Epidermal melanocyte (primary cell): Measurements from ENCODE around the gene CDK15.
A peak's percentile ranks its signal among the peaks of the same experiment; 100 is the strongest.
"Not testable (repeated sequence)": the region's sequence is repeated elsewhere in the genome, so short reads cannot be mapped to it uniquely, and the experiment has no call there.

Experiments
- DNase-seq: peaks from one replicate; pipeline ENCODE4 v3.0.0; 2011; ENCODE audit warnings: low spot score; ENCODE audit not compliant: insufficient read length

The CDK15 gene

DNA sequence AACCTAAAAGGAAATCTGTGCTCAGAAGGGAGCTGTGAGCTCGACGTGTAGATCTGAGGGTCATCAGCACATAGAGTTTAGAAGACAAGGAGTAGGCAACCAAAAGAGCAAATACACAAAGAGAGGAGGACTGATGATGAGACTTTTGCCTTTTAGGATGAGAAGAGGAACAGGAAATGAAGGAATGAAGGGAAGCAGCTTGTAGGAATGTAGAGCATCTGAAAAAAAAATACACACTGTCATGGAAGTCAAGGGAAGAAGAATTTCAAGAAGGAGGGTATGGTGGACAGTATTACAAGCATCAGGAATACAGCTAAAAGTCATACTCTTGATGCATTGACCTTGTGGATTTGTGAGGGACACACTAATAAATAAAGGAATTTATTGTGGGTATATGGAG is 21.9 kb downstream of the CDK15 start:
- no peak for DNase-seq

- DNase-seq, result no peak
Measured at GRCh38 chr2:201830666-201831065, 24.3 kb downstream of the CDK15 start.

DNA sequence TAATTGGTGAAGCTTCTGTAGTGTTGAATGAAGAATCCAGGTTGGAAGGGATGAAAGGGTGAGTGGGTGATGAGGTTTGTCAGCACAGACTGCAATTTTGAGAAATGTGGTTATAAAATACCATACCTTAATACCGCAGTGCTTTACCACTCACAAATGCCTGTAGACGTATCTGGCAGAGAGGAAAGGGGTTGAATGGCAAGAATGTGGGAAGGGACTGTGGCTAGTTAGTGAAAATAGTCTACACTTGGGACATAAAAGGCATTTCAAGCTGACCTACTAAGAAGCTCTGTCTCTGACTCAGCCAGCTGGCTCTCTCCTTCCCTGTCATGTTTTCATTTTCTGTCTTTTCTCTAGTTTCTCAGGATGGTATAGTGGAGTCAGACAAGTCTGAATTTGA is 25.1 kb downstream of the CDK15 start:
- DNase-seq, result no peak

- DNase-seq, result no peak
Measured at GRCh38 chr2:201833781-201834180, 27.4 kb downstream of the CDK15 start.

GRCh38 chr2:201835066-201835465 is 28.7 kb downstream of the CDK15 start:
- DNase-seq, result no peak

DNA sequence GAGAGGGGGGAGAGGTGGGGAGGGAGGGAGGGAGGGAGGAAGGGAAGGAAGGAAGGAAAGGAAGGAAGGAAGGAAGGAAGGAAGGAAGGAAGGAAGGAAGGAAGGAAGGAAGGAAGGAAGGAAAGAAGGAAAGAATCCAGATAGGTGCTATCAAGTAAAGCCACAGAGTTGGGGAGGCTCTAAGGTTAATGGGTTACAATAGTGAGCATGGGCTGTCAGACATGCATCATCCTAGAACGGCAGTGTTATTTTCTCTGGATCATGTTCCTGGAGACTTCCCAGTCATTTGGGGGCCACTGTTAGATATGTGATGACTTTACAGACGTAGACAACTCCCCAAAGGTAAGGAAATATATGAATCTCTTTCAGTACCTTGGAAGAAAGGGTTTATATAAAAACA is 31.1 kb downstream of the CDK15 start:
- DNase-seq, result no peak

GRCh38 chr2:201837824-201838431 is 31.6 kb downstream of the CDK15 start:
- no peak for DNase-seq

- no peak for DNase-seq
Measured at GRCh38 chr2:201839727-201840126, 33.4 kb downstream of the CDK15 start.

DNA sequence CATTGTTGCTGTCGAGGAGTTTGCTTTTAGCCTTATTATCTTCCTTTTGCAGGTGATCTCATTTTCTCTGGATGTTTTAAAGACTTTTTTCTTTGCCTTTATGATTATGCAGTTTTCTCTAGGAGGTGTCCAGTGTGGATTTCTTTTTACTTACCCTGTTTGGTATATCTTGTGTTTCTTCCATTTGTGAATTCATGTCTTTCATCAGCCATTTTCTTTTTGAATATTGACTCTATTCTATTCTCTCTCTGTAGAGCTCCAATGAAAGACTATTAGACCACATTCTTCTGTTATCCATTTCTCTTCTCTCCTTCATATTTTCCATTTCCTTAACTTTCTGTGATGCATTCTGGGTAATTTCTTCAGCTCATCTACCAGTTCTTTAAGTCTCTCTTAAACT is 34.4 kb downstream of the CDK15 start:
- no peak for DNase-seq

DNA sequence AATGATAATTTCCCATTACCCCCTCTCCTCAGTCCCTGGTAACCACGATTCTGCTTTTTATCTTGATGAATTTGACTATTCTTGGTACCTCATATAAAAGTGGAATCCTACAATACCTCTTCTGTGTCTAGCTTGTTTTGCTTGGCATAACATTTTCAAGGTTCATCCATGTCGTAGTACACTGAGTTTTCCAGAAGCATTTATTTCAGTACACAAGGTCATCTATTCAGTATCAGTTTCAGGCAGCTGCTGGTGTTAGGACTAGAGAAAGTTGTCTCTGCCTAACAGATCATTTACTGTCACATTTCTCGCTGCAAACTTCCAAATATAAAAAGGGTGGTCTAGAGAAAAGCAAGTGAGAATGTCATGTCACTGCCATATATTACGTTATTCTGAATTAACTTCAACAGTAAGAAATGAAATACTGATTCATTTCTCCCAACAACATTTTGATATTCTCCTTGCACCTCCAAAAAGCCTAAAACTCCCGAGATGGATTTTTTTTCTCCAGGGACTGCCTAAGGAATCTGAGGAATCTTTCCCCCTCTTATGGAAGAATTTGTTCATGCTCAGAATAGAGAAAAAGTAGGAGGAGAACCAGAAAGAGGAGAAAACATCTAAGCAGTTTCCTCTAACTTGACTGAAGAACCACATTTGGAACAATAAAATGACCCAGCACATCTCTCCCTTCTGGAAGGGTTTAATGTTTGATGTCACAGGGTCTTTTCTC is 36.0 kb downstream of the CDK15 start:
- DNase-seq, result no peak

DNA sequence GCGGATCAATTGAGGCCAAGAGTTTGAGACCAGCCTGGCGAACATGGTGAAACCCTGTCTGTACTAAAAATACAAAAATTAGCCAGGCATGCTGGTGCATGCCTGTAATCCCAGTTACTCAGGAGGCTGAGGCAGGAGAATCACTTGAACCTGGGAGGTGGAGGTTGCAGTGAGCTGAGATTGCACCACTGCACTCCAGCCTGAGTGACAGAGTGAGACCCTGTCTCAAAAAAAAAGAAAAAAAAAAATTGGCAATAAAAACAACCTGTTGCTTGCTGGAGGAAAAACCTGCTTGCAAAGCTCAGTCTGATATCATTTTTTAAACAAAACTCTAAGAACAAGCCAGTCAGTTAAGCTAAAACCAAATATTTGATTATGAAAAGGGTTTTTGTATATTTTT is 38.6 kb downstream of the CDK15 start:
- DNase-seq, result not testable (repeated sequence)

GRCh38 chr2:201847481-201847880 is 41.1 kb downstream of the CDK15 start:
- no peak for DNase-seq

GRCh38 chr2:201852462-201852861 is 46.1 kb downstream of the CDK15 start:
- no peak for DNase-seq

GRCh38 chr2:201852878-201853415 is 46.6 kb downstream of the CDK15 start:
- DNase-seq, result no peak

GRCh38 chr2:201854221-201854801 is 48.0 kb downstream of the CDK15 start:
- peak; percentile 45 for DNase-seq

GRCh38 chr2:201854841-201855240 is 48.5 kb downstream of the CDK15 start:
- DNase-seq, result no peak

GRCh38 chr2:201855356-201855755 is 49.0 kb downstream of the CDK15 start:
- no peak for DNase-seq

- no peak for DNase-seq
Measured at GRCh38 chr2:201857326-201857725, 51.0 kb downstream of the CDK15 start.

DNA sequence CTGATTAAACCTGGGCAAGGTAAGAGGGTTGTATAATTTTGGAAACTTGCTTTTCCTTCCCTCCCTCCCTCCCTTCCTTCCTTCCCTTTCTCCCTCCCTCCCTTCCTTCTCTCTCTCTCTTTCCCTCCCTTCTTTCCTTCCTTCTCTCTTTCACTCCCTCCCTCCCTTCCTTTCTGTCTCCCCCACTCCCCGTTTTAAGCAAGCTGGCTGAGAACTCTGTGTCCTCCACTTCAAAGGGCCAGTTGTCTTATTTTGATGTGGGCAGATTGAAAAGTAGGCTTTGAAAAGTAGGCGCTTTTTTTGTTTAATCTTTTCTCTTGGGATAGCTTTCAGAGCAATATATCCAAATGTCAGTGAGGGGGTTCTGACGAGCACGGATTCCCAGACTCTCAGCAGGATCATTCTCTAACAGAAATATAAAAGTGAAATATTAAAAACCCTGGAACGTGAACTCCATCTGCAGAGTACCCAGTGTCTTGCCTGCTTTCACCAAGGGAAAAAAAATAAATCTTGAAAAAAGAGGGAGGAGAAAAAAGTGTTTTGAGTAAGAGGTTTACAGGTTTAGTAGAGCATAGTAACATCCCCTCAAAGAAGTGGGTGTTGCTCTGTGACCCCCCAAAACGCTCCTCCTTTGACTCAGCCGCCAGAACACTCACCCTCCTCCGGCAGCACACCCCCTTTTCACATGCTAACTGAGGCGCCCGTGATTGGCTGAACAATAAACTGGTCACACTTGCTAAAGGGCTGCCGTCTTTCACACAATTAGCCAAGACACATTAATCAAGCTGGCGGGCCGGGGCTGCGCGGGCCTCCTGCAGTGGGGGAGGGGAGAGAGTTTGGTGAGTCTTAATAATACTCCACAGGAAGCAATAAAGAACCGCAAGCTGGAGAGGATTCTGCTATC is 52.2 kb downstream of the CDK15 start:
- no peak for DNase-seq

DNA sequence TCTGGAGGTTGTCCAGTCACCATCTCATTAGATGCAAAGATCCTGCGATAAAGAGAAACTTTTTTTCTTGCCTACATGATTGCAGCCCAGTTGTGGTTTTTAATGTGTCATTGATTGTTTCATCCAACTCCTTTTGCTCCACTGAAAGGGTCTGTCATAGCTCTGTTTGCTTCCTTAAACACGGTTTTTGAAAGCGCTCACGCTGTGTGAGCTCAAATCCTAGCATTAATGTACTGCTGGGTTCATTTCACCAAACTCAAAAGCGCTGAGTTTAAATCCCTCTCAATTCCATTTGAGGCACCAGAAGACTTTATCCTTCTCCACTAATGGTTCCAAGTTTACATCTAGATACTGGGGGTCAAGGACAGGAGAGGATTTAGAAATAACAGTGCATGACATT is 53.6 kb downstream of the CDK15 start:
- no peak for DNase-seq

DNA sequence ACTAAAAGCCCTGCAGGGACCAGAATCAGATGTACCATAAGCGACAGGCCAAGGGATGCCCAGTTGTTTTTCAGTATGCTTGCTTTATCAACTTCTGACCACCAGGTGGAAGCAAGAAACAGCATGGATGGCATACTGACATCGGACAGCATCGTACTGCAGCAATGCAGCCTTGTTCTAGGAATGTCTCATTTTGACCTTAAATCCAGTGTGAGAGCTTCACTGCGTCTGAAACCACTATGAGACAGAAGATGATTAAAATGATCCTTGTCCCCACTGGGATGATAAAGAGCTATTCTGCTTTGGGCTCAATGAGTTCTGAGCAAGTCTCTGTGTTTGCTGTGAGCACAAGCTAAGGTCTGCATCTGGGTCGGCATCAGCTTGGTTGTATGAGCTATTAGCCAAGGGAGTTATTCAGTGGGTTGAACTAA is 54.3 kb downstream of the CDK15 start:
- DNase-seq, result peak; percentile 73

DNA sequence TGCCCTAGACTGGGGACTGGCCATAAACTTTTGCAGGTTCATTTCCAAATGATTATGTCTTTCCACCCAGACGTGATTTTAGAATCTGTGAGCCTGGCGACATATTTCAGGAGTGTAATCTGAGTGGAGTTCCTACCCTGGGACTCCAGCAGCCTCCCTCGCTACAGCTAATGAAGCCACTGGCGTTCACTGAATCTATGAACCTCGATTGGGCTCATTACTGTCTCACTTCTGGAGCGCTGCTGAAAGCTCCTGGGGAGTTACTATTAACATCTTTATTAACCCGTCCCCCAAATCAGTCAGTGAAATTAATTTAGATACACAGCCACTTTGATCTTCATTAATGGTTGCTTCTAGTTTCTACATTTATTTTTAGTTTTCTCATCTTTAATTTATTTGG is 56.5 kb downstream of the CDK15 start:
- no peak for DNase-seq
